ELR (cell line): ENCODE data around the gene ATAD5.
A peak's percentile ranks its signal among the peaks of the same experiment; 100 is the strongest.
"Not testable (repeated sequence)": the region's sequence is repeated elsewhere in the genome, so short reads cannot be mapped to it uniquely, and the experiment has no call there.

ENCODE experiments used
- DNase-seq: peaks from one replicate; pipeline ENCODE4 v3.0.0-alpha.2; 2015; ENCODE audit warnings: low read depth

ATAD5 gene

DNA sequence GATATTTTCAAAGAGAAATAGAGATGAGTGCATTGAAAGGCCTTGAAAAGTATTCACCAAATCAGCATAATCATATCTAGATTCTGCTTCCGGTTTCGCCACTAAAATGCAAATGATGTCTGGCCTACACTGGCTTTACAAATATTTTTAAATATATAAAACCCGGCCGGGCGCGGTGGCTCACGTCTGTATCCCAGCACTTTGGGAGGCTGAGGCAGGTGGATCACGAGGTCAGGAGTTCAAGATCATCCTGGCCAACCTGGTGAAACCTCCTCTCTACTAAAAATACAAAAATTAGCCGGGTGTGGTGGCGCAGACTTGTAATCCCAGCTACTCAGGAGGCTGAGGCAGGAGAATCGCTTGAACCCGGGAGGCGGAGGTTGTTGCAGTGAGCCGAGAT lies 8.8 kb upstream of the ATAD5 start:
- DNase-seq: not testable (repeated sequence)

DNA sequence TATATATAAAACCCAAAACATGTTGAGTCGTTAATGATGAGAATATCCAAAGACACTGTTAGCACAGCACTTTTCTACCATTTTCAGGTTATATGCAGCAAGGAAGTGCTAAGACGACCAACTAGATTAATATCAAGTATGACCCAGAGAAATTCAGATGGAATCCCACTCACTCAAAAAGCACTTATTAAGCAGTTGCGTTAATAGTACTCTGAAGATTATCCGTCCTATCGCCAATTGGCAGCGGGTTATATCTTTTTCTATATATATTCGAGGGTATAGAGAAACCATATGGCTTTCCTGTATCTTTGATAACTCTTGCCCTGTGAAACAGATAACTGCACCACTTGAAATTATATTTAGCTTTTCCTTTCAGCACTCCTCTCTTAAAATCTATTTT lies 8.3 kb upstream of the ATAD5 start:
- DNase-seq: no peak

DNA sequence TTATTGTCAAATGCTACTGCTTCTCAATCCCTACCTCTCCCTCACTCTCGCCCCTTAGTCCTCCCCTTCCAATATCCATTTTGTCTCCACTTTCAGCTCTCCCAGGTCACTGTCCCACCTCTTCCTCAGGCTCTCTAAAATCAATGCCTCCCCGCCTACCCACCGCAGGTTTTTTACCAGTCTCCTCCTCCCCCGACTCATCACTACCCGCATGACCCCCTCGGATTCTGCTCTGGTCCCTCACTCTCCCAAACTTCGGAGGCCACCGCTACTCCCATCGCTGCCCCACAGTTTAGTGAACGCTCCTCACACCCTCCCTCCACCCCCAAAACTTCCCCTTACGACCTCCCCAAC lies 7.8 kb upstream of the ATAD5 start:
- peak; percentile 52 for DNase-seq

DNA sequence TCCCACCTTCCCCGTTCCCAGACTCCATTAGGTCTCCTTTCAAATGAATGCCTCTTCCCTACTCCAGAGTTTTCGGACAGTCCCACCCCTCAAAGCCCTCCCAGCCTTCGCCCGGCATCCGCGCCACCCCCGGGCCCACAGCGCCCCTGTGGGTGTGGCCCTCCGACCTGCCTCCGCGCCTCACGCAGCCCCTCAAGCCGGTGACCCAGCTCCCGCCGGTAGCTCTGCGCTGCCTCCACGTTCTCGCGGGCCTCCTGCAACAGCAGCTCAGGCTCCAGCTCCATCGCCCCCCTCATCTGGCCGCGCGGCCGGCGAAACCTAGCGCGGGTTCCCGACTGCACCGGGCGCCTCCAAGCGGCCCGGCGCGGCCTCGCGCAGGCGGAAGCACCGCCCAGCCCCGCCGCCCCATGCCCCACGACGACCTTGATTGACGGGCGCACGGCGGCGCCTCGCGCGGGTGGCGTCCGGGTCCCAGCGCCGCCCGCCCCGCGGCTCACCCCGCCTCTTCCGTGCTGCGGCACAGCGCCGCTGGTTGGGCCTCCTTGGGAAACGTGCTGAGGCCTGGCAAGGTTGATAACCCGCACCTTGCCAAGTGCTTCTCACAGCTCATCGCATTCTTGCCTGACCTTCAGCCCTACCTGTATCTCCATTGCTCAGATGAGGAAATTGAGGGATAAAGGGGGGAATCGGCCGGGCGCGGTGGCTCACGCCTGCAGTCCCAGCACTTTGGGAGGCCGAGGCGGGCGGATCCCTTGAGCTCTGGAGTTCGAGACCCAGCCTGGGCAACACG lies 7.2 kb upstream of the ATAD5 start, which contains the start of gene CRLF3:
Gene CRLF3 (minus strand): TSS at position 337 of the 790 bp plus-strand sequence. CDS start 41 bp downstream, at position 296.
- DNase-seq: peak; percentile 92

DNA sequence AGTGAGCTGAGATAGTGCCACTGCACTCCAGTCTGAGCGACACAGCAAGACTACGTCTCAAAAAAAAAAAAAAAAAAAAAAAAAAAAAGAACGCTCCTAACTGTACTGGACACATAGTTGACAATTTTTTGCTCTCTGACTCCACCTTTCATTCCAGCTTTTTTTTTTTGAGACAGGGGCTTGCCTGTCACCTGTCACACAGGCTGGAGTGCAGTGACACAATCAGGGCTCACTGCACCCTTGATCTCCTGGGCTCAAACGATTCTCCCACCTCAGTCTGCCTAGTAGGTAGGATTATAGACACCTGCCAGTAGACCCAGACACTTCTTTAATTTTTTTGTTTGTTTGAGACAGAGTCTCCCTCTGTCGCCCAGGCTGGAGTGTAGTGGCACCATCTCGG lies 4.7 kb upstream of the ATAD5 start:
- DNase-seq: no peak

DNA sequence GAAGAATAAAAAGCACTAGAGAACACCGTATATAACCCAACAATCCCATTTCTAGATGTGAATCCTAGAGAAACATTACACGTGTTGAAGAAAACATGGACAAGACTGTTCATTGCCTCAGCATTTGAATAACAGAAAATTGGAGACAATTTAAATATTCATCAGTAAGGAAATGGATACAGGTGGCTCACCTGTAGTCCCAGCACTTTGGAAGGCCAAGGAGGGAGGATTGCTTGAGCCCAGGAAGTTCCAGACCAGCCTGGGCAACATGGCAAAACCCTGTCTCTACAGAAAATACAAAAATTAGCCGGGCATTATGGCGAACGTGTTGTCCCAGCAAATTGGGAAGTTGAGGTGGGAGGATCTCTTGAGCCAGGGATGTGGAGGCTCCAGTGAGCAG lies 2.7 kb upstream of the ATAD5 start:
- no peak for DNase-seq

DNA sequence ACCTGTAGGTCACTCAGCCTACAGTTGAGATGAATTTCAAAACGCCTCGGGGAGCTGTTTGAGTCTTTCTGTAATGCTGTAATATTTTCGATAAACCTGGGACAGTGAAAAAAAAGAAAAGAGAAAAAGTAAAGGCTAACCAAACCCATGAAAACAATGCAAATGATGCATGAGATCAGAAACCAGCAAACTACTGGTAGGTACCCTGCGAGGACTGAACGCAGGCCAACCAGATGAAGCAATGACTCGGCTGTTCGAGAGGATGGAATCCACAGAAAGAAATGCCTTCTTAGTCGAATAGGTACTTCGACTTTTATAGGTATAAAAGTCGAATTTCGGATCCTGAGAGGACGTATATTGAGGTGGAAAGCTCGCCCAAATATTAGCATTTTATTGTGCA lies 509 bp upstream of the ATAD5 start:
- DNase-seq: peak; percentile 27

DNA sequence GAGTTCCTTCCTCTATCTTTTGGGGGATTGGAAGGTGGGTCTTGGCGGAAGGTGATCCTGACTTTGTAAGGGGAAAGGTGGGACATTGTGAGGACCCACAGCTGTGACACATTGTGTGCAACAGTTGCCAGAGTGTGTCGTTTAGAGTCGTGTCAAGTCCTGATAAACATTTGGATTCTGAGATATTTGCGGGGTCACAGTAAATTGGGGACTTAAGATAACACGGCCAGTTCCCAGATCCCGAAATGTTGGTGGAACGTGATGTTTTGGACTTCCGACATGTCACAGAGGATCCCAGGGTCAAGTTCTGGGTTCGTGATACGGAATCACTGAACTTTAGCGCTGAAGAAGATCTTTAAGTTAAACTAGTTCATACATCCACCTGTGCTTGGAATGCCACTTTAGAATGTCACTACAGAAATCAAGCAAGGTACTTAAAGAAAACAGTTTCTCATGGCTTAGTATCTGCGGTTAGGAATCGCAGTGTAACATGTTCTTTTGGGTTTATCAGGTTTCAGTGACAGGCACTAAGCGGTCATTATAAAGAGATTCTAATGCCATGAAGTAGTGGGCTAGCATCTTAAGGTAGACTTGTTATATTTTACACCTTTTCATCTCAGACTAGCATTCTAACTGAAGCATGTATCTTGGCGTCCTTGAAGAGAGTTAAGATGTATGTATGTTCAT lies 815 bp downstream of the ATAD5 start:
- DNase-seq: peak; percentile 33

DNA sequence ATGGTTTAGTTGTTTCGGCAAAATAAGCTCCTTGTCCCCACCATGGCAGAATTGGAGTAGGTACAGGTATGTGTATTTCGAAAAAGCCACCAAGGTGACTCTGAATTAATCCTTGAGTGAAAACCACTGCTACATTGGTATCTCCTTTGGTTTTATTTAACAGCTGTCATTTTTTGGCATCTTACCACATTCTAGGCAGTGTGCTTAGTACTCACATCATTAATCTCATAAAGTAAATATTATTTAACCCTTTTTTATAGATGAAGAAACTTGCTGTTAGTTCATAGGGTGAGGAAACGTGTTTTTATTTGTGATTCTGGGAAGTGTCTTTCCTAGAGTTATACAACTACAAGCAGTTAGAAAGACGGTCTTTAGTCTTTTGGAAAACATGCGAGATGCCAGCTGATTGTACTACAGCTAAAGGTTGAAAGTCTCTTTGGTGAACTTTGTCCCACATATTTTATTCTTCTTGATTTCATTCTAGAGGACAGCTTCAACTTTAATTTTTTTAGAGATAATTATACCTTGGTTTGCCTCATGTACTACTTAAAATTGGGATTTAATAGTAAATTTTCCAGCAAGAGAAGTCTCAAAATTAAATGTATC lies 6.5 kb downstream of the ATAD5 start:
- DNase-seq: no peak

DNA sequence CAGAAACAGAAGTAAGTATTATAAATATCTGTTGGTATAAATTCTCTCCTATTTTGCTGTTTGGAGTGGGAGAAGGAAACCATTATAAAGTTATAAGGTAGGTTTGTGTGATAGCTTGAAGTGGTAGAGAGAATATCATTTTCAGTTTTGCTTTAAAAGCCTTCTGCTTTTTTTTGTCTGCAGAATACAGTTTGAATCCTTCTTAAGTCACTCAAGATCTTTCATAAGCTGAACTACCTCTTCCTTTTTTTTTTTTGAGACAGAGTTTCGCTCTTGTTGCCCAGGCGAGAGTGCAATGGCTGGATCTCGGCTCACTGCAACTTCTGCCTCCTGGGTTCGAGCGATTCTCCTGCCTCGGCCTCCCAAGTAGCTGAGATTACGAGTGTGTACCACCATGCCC lies 9.0 kb downstream of the ATAD5 start:
- DNase-seq: no peak

DNA sequence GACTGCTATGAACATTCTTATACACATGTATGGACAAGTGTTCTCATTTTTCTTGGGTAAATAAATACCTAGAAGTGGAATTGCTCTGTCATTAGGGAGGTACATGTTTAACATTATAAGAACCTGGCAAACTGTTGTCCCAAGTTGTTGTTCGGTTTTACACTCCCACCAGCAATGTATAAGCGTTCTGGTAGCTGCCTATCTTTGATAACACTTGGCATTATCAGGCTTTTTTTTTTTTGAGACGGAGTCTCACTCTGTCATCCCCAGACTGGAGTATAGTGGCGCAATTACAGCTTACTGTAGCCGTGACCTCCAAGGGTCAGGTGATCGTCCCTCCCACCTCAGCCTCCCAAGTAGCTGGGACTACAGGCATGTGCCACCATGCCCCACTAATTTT lies 16.3 kb downstream of the ATAD5 start:
- DNase-seq: no peak

DNA sequence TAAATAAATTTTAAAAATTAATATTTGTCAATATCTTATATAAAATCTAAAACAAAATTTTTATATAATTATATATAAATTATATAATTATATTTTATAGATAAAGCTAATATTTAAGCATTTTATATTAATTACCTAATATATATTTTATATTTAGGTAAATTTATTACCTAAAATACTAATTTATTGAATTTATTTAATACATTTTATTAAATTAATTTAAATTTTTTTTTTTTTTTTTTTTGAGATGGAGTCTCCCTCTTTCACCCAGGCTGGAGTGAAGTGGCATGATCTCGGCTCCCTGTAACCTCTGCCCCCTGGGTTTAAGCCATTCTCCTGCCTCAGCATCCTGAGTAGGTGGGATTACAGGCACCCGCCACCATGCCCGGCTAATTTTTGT lies 22.4 kb downstream of the ATAD5 start:
- DNase-seq: no peak

DNA sequence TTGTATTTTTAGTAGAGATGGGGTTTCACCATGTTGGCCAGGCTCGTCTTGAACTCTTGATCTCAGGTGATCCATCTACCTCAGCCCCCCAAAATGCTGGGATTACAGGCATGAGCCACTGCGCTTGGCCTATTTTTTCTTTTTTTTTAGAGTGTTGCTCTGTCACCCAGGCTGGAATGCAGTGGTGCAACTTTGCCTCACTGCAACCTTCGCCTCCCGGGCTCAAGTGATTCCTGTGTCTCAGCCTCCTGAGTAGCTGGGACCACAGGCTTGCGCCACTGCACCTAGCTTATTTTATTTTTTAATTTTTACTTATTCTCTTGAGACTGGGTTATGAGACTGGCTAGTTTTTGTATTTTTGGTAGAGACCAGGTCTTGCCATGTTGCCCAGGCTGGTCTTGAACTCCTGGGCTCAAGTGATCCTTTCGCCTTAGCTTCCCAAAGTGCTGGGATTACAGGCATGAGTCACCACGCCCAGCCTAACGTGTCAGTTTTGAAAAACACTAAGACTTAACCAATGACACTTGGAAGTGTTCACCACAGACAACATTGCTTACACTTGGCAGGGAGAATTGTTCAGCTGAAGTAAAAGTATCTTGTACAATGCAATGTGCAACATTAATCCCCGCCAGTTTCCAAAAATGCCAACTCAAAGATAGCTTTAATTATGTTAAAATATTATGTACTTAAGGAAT lies 26.9 kb downstream of the ATAD5 start:
- DNase-seq: peak; percentile 8

DNA sequence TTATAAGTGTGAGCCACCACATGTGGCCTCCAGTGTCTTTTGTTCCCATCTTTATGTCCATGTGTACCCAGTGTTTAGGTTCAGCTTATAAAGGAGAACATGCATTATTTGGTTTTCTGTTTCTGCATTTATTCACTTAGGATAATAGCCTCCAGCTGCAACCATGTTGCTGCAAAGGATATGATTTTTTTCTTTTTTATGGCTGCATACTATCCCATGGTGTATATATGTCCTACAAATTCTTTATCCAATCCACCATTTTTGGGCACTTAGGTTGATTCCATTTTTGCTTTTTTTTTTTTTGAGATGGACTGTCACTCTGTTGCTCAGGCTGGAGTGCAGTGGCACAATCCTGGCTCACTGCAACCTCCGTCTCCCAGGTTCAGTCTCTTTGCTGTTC lies 32.9 kb downstream of the ATAD5 start:
- DNase-seq: no peak

DNA sequence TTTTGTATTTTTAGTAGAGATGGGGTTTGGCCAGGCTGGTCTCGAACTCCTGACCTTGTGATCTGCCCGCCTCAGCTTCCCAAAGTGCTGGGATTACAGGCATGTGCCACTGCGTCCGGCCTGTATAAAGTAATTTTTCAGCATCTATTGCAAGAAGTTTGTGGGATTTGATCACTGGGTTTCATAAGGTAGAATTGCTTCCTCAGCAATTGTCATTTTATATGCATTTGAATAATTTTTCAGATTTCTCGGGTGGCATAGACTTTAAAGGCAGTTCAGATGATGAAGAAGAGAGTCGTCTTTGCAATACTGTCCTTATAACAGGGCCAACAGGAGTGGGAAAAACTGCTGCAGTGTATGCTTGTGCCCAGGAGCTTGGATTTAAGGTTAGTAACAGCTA lies 37.2 kb downstream of the ATAD5 start:
- no peak for DNase-seq

DNA sequence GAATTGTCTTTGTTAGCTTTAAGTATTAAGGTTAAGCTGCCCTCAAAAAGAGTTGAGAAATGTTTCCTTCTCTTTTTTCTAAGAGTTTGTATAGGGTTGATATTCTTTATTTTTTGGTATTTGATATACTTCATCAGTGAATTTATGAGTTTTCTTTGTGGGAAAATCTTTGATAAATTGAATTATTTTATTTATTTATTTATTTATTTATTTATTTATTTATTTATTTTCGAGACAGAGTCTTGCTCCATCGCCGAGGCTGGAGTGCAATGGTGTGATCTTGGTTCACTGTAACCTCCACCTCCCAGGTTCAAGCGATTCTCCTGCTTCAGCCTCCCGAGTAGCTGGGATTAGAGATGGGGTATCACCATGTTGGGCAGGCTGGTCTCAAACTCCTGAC lies 54.4 kb downstream of the ATAD5 start:
- DNase-seq: no peak

DNA sequence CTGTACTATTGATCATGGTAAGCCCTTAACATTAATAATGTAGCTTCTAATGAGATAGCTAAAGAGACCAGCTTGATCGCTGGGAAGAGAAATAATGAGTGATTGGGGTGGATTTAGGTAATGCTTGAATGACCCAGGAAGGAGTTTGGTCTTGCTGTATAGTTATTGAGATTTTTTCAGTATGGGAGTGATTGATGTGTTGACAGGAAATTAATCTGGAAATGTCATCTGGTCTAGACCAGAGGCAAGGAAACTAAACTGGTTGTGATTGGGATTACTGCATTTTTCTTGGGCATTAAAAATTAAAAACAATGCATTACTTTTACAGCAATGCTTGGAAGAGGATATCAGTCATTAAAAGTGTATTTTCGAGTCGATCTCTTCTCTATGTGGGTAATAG lies 62.5 kb downstream of the ATAD5 start:
- DNase-seq: no peak

DNA sequence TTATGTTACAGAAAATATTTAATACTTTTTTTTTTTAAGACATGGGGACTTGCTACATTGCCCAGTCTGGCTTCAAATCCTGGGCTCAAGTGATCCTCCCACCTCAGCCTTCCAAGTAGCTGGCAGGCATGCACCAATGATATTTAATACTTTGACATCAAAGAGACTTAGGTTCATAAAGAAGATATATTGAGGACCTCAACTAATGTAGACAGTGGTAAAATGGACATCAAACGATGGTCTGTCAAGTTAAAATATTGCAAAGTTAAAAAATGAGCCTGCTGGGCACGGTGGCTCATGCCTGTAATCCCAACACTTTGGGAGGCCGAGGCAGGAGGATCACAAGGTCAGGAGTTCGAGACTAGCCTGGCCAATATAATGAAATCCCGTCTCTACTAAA lies 65.5 kb downstream of the ATAD5 start:
- no peak for DNase-seq

DNA sequence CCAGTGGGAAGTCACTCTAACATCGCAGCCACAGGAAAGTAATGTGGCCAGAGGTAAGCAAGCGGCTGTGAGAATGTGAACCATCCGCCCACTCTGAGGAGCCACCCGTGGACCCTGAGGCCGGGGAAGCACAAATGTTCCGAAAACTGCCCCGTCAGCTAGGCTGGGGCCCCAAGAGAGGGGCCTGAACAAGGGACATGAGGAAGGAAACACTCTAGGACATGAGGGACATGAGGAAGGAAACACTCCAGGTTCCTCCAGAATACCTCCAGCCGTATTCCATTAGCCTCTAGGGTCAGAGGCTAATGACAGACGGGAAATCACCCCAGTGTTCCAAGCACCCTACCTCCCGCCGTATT lies 74.0 kb downstream of the ATAD5 start:
- peak; percentile 39 for DNase-seq

DNA sequence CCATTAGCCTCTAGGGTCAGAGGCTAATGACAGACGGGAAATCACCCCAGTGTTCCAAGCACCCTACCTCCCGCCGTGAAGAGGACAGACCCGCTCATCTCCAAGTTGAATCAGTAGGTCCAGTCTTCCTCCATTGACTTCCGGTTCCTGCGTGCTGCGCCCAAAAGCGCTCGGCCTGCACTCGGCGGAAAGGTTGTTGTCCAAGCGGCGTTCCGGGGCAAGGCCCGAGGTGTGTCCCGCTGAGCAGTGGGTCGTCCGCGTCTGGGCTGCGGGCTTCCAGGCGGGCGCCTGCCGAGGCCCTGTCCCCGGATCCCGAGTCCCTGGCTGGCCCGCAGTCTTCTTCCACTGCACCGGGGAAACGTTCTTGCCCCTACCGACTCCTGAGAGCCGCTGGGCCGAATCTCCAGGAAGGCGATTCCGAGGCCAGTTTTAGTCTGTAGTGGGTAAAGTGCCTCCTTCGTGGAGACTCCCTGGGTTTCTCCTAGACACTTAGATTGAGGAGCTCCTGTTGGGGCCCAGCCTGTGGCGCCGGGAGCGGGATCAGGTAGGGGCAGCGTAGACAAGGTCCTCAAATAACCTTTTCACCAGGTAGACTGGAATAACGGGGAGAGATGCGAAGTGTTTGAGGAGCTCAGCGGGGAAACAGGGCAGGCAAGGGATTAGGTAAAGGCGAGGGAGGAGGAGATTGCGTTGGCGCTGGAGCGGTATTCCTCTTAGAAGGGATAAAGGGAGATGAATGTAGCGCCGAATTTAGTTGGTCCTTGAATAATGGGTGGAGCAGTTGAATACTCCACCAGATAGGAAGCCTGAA lies 74.5 kb downstream of the ATAD5 start, which contains the start of gene TEFM:
Gene TEFM (minus strand): TSS at position 138 of the 811 bp plus-strand sequence. CDS start 40 bp downstream, at position 98.
- DNase-seq: peak; percentile 95

DNA sequence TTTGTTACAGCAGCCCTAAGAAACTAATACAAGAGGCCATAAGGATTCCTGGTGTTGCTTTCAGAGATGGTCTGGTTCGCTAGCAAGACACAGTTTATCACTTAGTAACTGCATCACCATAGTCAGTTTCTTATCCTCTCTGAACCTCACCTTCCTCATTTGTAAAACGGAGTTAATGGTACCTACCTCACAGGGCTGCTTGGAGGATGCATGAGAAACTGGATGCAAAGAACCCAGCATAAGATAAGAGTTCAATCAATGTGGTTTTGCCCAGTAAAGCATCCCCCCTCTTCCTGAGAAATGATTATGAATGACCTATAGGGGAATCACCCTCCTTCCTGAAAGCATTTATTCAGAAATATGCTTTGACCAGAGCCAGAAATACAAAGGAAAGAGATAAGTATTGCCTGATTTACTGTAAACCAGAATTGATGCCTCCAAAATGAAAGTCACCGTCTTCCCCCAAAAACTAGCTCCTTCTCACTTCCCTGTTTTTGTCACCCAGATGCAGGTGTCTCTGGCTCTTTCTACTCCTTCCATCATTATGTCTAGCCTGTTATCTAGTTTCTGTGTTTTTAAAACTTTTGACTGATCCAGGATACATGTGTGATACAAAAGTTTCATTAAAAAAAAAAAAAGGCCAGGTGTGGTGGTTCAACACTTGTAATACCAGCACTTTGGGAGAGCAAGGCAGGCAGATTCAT lies 77.1 kb downstream of the ATAD5 start:
- no peak for DNase-seq
